Epithelial cell of proximal tubule (primary cell): Measurements from ENCODE around the gene SLC25A13. TPM values are rescaled to one million over a fixed set of nuclear protein-coding genes. Genes with fewer than 3 reads are reported as not detected.

ENCODE experiments used
- DNase-seq: peaks from one replicate; pipeline ENCODE4 v3.0.0-alpha.2; 2011; ENCODE audit warnings: low read depth
- H3K4me3 ChIP-seq: 2 replicates; pipeline ENCODE4 v1.5.1; 2011; ENCODE audit warnings: low read depth, mild to moderate bottlenecking, low read length
- total RNA-seq: library from RNA; depleted of rRNA; stranded (reverse); fragments of >200 nt; gene quantifications from 2 replicates; pipeline ENCODE4 v1.2.3, GENCODE V29; 2015
- TF ChIP-seq, protein P1 (sequence below): conservative IDR thresholded peaks from 2 replicates; pipeline ENCODE4 v1.5.1; 2012; ENCODE audit warnings: low read depth, mild to moderate bottlenecking, low read length

SLC25A13 gene
- total RNA-seq, 1 donor from 2014 or later, result 51.3 TPM

DNA sequence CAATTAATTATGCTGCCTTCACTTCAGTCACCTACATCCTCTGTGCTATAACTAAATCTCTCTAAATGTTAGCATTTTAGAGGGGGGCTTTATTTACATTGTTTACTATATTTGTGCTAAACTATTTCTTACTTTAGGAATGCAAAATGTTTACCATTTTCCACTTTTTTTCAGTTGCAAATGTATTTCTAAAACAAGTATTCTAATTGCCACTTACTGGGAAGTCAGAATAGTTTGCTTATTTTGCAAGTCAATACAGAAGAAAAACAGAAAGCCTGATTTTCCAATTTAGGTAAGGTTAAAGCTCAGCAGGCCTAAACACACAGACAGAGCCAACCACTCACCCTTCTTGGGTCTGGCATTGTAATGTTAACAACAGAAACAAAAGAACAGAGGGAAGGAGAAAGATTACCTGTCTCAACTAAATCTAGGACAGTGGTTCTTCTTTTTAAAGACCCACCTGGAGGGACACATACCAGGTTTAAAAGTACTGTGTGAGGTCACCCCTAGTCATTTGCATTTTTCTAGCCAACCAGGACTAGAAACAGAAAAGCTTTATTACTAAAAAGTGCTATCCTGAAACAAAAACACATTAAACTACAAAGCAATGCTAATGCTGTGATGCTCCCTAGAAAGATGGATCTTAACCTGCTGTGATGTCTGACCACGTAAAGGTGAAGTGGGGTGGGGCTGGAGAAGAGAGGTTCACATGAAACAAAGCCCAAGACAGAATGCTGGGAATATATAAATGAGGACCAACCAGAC lies 178.2 kb downstream of the SLC25A13 start:
- DNase-seq, result no peak
- TF ChIP-seq, protein P1, sequence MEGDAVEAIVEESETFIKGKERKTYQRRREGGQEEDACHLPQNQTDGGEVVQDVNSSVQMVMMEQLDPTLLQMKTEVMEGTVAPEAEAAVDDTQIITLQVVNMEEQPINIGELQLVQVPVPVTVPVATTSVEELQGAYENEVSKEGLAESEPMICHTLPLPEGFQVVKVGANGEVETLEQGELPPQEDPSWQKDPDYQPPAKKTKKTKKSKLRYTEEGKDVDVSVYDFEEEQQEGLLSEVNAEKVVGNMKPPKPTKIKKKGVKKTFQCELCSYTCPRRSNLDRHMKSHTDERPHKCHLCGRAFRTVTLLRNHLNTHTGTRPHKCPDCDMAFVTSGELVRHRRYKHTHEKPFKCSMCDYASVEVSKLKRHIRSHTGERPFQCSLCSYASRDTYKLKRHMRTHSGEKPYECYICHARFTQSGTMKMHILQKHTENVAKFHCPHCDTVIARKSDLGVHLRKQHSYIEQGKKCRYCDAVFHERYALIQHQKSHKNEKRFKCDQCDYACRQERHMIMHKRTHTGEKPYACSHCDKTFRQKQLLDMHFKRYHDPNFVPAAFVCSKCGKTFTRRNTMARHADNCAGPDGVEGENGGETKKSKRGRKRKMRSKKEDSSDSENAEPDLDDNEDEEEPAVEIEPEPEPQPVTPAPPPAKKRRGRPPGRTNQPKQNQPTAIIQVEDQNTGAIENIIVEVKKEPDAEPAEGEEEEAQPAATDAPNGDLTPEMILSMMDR, result no peak
- no peak overlapping the region for H3K4me3 ChIP-seq

DNA sequence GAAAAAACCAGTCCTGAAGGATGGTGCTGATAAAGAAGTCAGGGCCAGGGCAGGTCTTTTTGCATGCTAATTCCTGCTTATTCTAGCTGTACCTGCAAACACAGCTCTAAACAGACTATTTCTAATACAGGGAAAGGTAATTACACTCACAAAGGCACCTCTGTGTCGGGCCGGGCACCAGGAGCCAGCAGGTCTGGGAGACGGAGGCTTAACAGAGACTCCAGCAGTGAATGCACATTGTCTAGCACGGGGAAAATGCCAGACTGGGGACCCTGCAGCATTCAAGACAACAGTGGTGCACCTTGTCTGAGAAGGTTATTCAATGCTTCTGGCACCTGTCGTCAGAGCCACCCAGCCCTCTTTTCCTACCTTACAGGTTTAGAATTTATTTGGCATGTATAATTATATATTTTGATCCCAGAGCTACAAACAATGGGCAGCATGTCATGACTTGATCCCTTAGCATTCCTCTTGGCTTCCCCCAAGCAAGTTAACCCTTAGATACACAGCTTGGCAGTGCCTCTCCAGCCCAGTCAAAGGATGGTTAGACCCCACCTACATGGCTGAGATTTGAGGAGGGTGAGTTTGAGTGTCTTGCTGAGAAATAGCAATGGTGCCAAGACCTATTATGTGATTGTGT lies 185.2 kb downstream of the SLC25A13 start:
- no peak overlapping the region for H3K4me3 ChIP-seq
- TF ChIP-seq, protein P1, result no peak
- no peak for DNase-seq

DNA sequence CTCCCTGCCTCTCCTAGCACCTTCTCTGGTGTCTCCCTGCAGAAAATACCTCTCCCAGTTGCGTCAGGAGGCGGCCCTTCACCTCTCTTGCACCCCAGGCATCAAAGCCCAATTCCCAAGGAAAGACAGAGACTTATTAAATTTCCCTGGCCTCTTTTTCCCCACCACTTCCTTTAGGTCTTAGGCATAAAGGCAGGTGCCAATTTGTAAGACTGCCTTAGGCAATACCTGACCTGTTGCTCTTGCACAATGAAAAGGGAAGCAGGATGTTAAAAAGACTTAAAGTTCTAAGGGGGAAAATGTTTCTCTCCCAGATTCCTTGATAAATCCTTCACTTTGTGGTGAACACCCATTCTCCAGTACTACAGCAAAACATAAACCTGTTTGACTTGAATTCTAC lies 186.7 kb downstream of the SLC25A13 start:
- peak; percentile 6 for DNase-seq
- no peak overlapping the region for H3K4me3 ChIP-seq

DNA sequence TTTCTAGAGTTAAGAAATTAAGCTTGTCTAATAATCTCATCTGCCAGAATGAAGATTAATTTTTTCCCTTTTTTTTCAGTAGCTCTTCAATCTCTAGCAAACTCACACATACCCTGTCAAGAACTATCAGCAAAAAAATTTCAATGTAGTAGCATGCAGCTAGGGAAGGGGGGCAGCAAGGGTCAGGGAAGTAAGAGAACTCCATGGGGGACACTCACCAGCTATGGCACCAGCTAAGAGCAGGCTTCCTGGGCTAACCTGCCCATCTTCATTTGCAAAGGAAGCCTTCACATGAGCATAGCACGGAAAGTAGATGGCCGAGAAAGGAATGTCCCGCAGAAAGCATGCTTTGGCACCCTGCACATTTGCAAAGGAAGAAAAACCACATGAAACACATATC lies 190.4 kb downstream of the SLC25A13 start:
- no peak overlapping the region for H3K4me3 ChIP-seq
- no peak for DNase-seq
- TF ChIP-seq, protein P1, result no peak

More for the DNA sequence above, 186.7 kb downstream of the SLC25A13 start:
- TF ChIP-seq, protein P1, result no peak

DNA sequence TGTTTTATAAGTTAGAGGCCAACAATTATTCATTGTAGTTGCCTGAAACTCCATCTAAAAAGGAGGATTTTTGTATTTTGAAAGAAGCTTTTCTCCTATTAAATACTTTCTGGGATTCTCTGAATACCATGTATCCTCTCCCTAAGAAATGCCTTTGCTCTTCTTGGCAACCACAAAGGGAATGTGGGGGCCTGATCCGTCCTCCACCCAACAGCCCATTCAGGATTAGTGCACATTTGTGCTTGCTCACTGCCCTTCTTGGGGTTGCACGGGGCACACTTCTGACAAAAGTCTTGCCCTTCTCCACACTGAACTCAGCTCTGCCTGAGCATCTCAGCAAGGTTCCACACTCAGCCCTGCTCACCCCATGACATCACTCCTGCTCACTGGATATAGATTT lies 194.2 kb downstream of the SLC25A13 start:
- DNase-seq, result no peak
- no peak overlapping the region for H3K4me3 ChIP-seq
- TF ChIP-seq, protein P1, result no peak

DNA sequence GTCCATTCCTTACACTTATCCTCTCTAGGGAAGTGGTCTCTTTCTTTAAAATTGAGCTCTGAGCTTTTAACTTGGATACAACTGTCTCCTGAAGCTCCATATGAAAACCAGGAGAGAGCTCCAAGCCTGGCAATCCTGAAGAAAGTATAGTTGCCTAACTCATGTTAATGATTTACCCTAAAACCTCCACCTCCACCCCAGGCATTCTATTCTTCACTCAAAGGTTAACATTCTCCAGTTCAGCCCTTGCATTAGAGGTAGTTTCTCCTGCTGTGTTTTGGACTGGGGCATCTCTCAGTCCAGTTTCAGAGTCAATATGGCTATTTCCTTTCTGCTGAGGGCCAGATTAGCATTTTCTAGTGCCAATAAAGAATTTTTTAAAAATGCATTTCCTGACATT lies 195.5 kb downstream of the SLC25A13 start:
- H3K4me3 ChIP-seq, result no peak overlapping the region
- TF ChIP-seq, protein P1, result no peak
- peak; percentile 40 for DNase-seq
